HG02870 (cell line): ENCODE results near the gene GARS1.

Experiments
- ATAC-seq: cut with Tn5 transposase; IDR thresholded peaks from one replicate; pipeline ENCODE4 v1.9.1; 2021; ENCODE audit warnings: mild to moderate bottlenecking, moderate library complexity; ENCODE audit not compliant: unreplicated experiment

GARS1 gene, protein sequence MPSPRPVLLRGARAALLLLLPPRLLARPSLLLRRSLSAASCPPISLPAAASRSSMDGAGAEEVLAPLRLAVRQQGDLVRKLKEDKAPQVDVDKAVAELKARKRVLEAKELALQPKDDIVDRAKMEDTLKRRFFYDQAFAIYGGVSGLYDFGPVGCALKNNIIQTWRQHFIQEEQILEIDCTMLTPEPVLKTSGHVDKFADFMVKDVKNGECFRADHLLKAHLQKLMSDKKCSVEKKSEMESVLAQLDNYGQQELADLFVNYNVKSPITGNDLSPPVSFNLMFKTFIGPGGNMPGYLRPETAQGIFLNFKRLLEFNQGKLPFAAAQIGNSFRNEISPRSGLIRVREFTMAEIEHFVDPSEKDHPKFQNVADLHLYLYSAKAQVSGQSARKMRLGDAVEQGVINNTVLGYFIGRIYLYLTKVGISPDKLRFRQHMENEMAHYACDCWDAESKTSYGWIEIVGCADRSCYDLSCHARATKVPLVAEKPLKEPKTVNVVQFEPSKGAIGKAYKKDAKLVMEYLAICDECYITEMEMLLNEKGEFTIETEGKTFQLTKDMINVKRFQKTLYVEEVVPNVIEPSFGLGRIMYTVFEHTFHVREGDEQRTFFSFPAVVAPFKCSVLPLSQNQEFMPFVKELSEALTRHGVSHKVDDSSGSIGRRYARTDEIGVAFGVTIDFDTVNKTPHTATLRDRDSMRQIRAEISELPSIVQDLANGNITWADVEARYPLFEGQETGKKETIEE

DNA sequence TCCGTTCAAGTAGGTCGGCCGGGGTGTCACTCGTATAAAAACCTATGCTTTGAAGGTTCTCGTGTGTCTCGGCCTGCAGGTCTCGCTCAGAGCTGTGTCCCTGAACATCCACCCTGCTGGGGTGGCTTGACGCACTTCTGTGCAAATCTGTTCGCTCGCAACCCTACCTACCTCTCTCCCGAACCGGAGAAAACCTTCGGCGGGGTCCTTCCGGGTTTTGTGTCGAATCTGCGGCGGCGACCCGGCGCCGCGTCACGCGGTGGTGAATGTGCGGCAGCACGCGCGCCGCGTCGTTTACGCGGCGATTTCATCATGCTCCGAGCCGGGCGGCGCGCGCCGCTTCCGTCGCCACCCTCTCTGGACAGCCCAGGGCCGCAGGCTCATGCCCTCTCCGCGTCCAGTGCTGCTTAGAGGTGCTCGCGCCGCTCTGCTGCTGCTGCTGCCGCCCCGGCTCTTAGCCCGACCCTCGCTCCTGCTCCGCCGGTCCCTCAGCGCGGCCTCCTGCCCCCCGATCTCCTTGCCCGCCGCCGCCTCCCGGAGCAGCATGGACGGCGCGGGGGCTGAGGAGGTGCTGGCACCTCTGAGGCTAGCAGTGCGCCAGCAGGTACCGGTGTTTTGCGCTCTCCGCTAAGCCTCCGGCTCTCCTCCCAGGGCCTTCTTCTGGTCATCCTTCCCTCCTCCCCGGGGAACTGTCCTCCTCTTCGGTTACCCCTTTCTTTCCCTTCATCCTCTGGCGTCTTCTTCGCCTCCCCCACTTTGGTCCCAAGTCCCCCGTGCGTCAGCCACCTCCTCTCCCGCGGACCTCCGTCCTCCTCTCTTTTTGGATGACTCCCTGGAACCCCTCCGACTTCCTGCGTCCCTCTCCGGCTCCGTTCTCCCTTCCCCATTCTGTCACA, at the start of gene GARS1:
TSS of gene GARS1 (plus strand) at position 339 of the 896 bp plus-strand sequence. CDS start at position 383, 44 bp downstream.
- ATAC-seq = peak; percentile 88

DNA sequence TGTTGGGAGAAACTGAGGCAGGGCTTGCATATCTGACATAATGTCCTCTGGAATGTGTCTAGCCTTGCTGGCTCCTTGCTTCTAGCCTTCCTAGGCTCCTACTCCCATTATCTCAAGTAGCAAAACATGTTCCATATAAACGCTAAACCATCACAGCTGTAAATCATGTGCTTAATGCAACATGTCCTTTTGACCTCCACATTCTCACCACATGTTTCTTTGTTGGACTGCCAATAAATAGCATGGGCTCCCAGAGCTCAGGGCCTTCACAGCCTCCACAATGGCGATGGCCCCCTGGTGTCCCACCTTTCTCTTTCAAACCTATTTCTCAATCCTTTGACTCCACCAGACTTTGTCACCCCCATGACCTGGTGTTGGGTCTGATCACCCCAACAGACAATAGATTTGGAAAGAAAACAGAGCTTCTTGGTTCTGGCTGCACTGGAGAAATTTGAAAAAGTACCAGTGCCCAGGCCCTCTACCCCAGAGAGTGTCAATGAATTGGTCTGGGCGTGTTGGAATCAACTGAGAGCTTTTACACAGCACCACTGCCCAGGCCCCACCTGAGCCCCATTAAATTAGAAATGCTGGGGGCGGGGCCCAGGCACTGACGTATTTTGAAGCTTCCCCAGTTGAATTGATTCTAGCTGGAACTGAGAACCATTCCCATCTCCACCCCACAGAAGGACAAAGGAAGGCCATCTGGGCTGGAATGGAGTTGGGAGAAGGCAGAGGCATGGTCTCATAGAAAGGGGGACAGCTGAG, 48.7 kb upstream of the GARS1 start:
- no peak for ATAC-seq

DNA sequence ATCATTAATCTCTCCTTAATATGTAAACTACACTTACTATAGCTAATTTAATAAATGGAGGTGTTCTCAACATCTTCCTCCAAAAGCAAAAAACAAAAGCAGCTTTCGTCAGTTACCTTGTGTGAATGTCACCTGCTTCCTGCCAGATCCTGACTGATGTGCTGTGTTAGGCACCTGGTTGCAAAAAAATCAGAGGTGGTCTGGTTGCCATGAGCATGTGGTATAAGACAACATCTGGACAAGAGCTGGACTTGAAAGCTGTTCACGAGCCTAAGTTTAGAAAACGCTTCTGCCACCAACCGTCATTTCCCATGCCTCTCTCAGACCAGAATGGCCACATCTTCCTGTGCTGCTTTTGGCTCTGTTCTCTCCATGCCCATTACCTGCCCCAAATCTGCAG, 48.1 kb upstream of the GARS1 start:
- no peak for ATAC-seq

DNA sequence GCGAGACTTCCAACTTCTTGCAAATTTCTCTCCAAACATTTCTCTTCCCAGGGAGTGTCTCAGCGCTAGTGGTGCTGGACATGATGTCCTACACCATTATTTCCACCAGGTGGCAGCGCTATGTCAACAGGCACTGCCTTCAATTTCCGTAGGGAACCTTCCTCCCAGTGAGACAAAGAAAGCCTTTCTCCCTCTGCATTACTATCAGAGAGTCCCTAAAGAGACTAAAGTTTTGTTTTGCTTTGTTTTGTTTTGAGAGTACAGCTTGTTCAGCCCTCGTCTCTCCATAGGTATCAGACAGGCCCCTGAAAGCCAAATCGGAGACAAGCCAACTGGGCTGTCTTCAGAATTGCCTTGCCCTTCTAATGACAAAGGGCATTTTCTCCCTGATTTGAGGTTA, 45.8 kb upstream of the GARS1 start:
- no peak for ATAC-seq

DNA sequence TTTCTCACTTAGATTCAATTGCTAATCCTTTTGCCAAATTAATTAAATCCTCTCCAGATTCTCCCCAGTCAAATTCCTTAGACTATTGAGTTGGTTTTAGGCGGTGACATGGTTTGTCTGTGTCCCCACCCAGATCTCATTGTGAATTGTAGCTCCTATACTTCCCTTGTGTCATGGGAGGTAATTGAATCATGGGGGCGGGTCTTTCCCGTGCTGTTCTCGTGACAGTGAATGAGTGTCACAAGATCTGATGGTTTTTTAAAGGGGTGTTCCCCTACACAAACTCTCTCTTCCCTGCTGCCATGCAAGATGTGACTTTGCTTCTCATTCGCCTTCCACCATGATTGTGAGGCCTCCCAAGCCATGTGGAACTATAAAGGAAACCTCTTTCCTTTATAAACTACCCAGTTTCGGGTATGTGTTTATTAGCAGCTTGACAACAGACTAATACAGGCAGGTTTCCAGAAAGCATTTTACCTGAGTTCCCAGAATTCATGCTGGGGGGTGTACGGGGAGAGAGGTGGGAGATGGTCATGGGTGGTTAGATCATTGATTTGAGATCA, 44.7 kb upstream of the GARS1 start:
- ATAC-seq = no peak

DNA sequence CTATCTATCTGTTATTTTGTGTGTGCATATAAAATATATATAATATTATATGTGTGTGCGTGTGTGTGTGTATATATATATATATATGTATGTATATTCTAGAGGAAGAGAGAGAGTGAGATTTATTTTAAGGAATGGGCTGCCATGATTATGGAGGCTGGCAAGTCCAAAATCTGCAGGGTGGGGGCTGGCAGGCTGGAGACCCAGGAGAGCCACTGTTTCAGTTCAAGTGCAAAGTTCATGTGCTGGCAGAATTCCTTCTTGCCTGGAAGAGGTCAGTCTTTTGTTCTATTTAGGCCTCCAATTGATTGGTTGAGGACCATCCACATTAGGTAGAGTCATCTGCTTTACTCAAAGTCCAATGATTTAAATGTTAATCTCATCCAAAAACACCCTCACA, 42.3 kb upstream of the GARS1 start:
- ATAC-seq = no peak

DNA sequence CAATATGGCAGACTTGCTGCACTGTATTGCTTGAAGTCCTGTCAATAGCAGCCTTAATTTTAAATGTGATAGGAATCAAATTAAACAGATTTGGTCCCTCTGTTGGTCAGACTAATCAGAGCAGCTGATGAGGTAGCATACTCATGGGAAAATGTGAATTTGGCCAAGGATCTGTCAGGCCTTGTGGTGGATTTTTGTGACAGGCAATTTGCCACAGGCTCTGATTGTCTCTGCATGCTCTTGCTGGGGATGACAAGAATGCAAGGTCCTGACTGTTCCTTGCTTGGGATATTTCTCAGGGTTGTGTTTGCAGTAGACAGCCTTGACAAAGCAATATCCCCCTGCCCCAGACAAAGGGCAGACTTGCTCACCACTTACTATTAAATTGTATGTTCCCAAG, 41.5 kb upstream of the GARS1 start:
- ATAC-seq = no peak

DNA sequence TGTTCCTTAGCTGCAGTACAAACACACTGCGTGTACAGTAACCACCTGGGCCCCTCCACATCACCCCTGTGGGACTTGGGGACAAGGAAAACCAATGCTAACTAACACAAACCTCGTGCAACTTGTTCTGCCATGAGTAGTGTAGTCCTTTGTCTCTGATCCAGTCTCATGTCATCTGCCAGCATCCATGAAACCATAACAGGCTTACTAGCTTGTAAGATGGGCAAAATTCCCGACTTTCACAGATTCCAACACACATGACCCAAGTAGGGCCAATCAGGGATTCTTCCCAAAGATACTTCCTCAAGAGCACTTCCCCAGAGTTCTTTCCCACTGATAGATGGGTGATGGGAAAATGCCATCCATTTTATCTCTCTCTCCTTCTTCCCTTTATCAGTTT, 41.1 kb upstream of the GARS1 start:
- no peak for ATAC-seq

DNA sequence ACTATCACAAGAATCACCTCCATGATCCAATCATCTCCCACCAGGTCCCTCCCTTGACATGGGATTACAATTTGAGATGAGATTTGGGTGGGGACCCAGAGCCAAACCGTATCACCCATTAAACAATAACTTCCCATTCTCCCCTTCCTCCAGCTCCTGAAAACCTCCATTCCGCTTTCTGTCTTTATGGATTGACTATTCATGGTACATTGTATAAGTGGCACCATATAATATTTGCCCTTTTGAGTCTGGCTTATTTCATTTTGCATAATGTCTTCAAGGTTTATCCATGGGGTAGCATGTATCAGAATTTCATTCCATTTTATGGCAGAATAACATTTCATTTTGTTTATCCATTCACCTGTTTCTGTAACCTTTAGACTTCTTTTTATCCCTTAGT, 39.2 kb upstream of the GARS1 start:
- ATAC-seq = no peak

DNA sequence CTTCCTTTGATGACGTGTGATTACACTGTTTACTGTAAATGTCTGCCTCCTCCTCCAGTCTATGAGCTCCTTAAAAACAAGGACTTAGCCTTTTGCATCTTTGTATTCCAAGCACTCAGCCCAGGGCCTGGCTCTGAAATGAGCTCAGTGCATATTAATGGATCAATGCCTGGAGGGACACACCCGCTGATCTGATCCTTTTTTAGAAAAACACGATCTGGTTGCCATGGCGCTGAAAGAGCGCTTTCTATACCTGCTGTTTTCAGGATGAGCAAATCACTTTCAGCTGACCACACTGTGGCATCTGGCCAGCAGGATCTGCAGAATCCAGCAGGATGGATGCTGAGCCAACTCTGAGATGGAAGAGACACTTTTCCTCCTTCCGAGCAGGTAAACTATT, 37.8 kb upstream of the GARS1 start:
- ATAC-seq = no peak

DNA sequence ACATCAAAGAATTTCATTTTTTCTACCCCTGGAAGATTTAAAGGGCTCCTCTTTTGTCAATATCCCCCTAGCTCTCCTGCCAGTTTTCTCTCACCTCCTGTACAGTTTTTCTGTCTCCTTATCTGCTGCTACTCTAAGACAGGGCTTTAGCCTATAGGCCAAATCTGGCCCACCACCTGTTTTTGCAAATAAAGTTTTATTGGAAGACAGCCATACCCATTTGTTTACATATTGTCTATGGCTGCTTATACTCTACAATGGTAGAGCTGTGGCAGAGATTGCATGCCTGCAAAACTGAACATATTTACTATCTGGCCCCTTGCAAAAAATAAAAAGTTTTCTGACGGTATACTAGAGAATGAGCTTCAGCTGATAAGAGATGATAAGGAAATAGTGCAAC, 37.4 kb upstream of the GARS1 start:
- ATAC-seq = no peak

DNA sequence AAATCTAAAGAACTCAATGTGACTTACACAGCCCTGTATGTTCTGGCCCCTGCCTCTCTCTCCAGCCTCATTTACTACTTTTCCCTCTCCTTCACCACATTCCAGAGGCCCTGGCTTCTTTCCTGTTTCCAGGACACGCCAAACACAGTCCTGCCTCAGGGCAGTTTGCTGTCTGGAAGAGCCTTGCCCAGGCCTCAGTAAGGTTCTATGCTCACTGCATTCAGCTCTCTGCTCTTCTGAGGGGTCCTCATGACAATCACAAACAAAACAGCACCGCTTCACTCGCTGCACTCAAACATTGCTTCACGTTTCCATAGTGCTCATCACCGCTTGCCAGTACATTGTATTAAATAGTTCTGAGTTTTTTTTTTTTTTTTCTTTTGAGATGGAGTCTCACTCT, 35.1 kb upstream of the GARS1 start:
- no peak for ATAC-seq

DNA sequence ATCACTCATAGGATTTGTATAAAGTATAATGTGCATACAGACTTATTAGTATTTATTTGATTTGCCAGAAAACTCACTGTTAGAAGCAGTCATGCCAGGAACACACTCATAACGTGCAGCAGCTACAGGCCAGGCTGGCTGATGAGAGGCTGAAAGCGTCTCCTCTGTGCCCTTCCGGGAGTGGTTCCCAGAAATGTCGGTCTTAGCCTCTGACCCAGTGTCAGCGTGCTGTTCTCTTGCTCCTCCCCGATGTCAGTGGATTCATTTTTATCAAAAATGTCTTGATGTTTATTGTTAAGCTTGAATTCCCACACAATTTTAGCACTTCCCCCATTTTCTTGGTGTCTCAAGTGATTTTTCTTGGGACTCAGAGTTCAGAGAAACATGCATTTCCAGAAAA, 33.3 kb upstream of the GARS1 start:
- no peak for ATAC-seq

DNA sequence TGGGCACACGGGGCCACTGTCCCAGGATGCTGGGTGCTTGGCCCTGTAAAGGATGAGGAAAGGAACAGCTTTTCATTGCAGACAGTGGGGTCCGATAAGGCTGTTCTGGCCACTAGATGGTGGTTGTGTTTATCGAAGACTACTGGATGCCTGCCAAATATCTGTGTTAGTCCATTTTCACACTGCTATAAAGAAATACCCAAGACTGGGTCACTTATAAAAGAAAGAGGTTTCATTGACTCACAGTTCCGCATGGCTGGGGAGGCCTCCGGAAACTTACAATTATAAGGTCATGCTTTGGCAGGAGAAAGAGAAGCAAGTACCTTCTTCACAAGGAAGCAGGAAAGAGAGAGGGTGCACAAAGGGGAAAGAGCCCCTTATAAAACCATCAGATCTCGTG, 32.2 kb upstream of the GARS1 start:
- no peak for ATAC-seq

DNA sequence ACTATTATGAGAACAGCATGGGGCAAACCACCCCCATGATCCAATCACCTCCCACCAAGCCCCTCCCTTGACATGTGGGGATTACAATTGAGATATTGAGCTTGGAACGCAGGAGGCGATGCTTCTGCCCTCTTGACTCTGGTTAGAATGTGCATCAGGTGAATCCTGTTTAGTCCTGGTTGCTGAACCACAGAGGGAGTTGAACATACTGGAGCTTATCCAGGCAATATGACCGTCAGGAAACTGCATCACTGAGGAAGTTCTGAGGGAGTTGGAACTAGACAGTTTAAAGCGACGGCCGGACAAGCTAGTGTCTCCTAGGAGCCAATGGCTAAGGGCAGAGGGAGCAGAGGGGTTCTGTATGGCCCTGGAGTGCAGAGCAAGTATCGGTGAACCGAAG, 31.8 kb upstream of the GARS1 start:
- no peak for ATAC-seq

DNA sequence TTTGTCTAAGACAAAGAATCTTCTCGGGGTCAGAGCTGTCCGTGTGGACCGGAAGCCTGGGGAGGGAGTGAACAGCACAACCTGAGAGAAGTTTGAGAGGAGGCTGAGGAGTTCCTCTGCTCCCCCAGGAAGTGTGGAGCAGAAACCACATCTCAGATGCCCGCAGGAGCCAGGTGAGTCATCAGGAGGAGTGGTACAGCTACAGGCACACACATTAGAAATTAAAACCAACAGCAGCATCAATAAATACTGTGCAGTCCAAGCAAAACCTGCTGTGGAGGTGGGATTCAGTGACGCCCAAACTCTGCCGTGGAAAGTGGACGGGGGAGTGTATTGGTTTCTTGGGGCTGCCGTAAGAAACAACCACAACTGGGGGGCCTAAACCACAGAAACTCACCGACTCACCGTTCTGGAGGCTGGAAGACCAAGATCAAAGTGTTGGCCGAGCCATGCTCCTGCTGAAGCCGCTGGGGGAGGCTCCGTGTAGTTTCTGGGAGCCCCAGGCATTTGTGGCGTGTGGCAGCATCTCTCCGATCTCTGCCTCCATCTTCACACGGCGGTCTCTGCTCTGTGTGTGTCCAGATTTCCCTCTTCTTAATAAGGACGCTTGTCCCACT, 31.2 kb upstream of the GARS1 start:
- no peak for ATAC-seq

DNA sequence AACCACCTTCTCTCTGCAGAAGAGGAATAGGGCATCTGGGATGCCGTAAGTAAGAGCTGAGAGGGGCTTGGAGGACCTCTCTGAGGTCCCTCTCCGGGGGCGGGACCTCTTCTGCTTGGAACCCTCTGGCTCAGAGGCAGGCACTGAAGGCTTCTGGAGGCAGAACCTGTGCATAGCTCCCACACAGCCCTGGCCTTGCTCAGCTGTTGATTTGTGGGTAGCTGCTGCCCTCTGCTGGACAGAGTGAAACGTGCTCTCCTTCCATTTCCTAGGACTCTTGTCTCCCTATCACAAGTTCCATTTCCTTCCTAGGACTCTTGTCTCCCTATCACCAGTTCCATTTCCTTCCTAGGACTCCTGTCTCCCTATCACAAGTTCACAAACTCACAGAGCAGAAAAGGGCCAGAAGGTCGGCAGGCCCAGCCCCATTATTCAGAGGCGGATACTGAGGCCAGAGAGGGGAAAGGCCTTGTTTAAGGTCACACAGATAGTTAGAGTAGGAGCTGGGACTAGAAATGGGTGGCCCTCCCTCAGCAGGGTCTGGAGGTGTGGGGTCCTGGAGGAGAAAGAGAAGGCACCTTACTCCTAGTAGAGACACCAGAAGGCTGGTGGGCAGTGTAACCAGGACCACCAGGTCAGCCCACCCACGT, 30.3 kb upstream of the GARS1 start:
- ATAC-seq = peak; percentile 87

DNA sequence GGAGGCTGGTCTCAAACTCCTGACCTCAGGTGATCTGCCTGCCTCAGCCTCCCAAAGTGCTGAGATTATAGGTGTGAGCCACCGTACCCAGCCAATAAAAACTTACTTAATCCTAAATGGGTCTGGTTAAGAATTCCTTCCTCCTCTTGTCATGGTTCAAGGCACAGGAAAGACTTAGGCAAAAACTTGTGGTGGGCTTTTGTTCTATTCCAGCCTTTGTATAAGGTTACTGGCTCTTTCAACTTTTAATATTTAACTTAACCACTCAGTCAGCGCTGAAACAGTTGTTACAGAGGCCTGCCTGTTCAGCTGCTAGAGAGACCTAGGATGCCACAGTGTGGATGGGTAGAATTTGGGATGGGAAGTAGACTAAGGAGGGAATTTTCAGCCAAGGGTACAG, 28.1 kb upstream of the GARS1 start:
- no peak for ATAC-seq

DNA sequence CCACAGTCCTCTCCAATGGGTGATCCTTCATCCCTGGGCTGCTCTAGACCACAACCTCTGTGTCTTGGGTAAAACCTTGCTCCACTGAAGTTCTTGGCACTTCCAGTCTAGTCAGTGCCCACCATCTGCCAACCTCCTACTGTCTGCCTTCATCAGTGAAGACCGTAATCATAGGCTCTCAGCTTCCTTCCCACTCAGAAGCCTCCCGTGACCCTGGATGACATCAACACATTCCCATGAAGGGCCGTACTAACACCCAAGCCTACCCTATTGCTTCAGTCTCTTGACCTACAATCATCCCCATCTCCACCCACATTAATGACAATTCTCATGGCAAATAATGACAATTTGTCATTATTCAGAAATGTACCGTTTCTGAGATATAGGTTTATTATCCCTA, 27.6 kb upstream of the GARS1 start:
- no peak for ATAC-seq
